ENCODE results near the gene CACNA1D. TPM values are rescaled to one million over a fixed set of nuclear protein-coding genes. Genes with fewer than 3 reads are reported as not detected.

CACNA1D gene
- total and polyA plus RNA-seq, 9 of the 15 experiments (the other 6 are each of a cell fraction or from before 2014, with no cell fraction given), result 0.29 TPM; not detected in 8

DNA sequence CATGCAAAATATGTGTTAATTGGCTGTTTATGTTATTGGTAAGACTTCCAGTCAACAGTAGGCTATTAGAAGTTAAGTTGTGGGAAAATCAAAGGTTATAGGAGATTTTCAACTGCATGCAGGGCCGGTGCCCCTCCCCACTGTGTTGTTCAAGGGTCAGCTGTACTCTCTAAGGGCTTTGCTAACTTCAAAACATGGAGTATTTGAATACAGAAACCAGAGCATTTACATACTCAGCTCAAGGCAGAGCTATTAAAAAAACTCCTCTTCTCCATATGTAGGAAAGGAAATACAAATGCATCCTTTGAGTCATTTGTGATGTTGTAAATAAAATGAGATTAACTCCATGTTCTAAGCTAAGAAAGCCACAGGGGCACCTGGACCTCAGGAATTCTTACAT, 368.7 kb downstream of the CACNA1D start (continued):
- TF ChIP-seq, protein P1, sequence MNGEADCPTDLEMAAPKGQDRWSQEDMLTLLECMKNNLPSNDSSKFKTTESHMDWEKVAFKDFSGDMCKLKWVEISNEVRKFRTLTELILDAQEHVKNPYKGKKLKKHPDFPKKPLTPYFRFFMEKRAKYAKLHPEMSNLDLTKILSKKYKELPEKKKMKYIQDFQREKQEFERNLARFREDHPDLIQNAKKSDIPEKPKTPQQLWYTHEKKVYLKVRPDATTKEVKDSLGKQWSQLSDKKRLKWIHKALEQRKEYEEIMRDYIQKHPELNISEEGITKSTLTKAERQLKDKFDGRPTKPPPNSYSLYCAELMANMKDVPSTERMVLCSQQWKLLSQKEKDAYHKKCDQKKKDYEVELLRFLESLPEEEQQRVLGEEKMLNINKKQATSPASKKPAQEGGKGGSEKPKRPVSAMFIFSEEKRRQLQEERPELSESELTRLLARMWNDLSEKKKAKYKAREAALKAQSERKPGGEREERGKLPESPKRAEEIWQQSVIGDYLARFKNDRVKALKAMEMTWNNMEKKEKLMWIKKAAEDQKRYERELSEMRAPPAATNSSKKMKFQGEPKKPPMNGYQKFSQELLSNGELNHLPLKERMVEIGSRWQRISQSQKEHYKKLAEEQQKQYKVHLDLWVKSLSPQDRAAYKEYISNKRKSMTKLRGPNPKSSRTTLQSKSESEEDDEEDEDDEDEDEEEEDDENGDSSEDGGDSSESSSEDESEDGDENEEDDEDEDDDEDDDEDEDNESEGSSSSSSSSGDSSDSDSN (IDR thresholded peaks at IDR 0.05; ENCODE audit: borderline replicate concordance in 1 of 2, low read depth in 2 of 2, low read length in 2 of 2), result no peak
- TF ChIP-seq TCF3 (CRISPR knock-in tag; IDR thresholded peaks at IDR 0.05), result no peak

Small RNAs within 50 kb of the gene (small RNA-seq; reads per million reads assigned to genes)
- gene AC012467.1, result not detected
- gene RF00154, result 786 reads per million, percentile 99 among the genes with 10 or more reads in this experiment

Other genes starting within 250 kb of the CACNA1D start
- 288 and 355 TPM in 2 replicates for gene TKT, start 238.6 kb upstream of the CACNA1D start, total RNA-seq (2014; rRNA removed)
- 88.1 and 108 TPM in 2 replicates for gene TKT, start 238.6 kb upstream of the CACNA1D start, total RNA-seq (2014; rRNA removed; fragmentation: Illumina TruSeq; extraction: Trizol)
- gene TKT, start 238.6 kb upstream of the CACNA1D start, total RNA-seq (2015; rRNA removed; fragmentation: Illumina TruSeq; extraction: Trizol), result 187 and 191 TPM in 2 replicates
- 401 and 410 TPM in 2 replicates for gene TKT, start 238.6 kb upstream of the CACNA1D start, total RNA-seq (2021)
- gene TKT, start 238.6 kb upstream of the CACNA1D start, polyA plus RNA-seq (2011; rRNA removed), result 70.1 and 173 TPM in 2 replicates
- gene TKT, start 238.6 kb upstream of the CACNA1D start, polyA plus RNA-seq (2014; fragmentation: Illumina TruSeq; extraction: Trizol), result 250 and 316 TPM in 2 replicates
- gene TKT, start 238.6 kb upstream of the CACNA1D start, polyA plus RNA-seq (2014; fragmentation: Nextera tagmentation; extraction: Ambion mirVana), result 100 to 1,000 TPM in 1 of 2 experiments, 10 to 100 TPM in 1; 58.1 to 107 TPM
- gene TKT, start 238.6 kb upstream of the CACNA1D start, polyA plus RNA-seq (2014; rRNA removed), result 226 and 263 TPM in 2 replicates
- gene DCP1A, start 147.1 kb upstream of the CACNA1D start, total RNA-seq (2014; rRNA removed), result 6.6 and 10.3 TPM in 2 replicates
- gene DCP1A, start 147.1 kb upstream of the CACNA1D start, total RNA-seq (2014; rRNA removed; fragmentation: Illumina TruSeq; extraction: Trizol), result 11.2 and 13.0 TPM in 2 replicates
- 9.5 and 11.3 TPM in 2 replicates for gene DCP1A, start 147.1 kb upstream of the CACNA1D start, total RNA-seq (2015; rRNA removed; fragmentation: Illumina TruSeq; extraction: Trizol)
- gene DCP1A, start 147.1 kb upstream of the CACNA1D start, total RNA-seq (2021), result 13.3 and 15.6 TPM in 2 replicates
- 27.7 and 29.0 TPM in 2 replicates for gene DCP1A, start 147.1 kb upstream of the CACNA1D start, polyA plus RNA-seq (2011; rRNA removed)
- 13.4 and 15.1 TPM in 2 replicates for gene DCP1A, start 147.1 kb upstream of the CACNA1D start, polyA plus RNA-seq (2014; fragmentation: Illumina TruSeq; extraction: Trizol)
- 10 to 100 TPM; 29.2 to 33.7 TPM for gene DCP1A, start 147.1 kb upstream of the CACNA1D start, polyA plus RNA-seq (2014; fragmentation: Nextera tagmentation; extraction: Ambion mirVana)
- 9.2 and 9.6 TPM in 2 replicates for gene DCP1A, start 147.1 kb upstream of the CACNA1D start, polyA plus RNA-seq (2014; rRNA removed)

Measured in K562 (cell line).